GM10248 (cell line): ENCODE results near the gene RAD1.

ENCODE experiments used
- CTCF ChIA-PET: fragments of 300-600 bp; sonication (Branson Sonifier 250); formaldehyde crosslinking; extraction: SDS; loops from one replicate; lab custom pipeline; 2021; ENCODE audit warnings: antibody characterized with exemption; lab: Yijun Ruan, JAX
- POLR2A ChIA-PET: fragments of 350-650 bp; sonication (Branson Sonifier 250); formaldehyde crosslinking; extraction: SDS; loops from one replicate; lab custom pipeline; 2020; ENCODE audit warnings: antibody characterized with exemption; lab: Yijun Ruan, JAX
- DNase-seq: peaks from one replicate; pipeline ENCODE4 v3.0.0; 2012; ENCODE audit errors: extremely low spot score
- TF ChIP-seq, protein P1 (sequence below): IDR thresholded peaks from 2 replicates; pipeline ENCODE4 v1.5.1; 2012; ENCODE audit warnings: mild to moderate bottlenecking, low read depth; ENCODE audit errors: extremely low read depth, missing control alignments, control extremely low read depth

Gene RAD1, protein sequence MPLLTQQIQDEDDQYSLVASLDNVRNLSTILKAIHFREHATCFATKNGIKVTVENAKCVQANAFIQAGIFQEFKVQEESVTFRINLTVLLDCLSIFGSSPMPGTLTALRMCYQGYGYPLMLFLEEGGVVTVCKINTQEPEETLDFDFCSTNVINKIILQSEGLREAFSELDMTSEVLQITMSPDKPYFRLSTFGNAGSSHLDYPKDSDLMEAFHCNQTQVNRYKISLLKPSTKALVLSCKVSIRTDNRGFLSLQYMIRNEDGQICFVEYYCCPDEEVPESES

DNA sequence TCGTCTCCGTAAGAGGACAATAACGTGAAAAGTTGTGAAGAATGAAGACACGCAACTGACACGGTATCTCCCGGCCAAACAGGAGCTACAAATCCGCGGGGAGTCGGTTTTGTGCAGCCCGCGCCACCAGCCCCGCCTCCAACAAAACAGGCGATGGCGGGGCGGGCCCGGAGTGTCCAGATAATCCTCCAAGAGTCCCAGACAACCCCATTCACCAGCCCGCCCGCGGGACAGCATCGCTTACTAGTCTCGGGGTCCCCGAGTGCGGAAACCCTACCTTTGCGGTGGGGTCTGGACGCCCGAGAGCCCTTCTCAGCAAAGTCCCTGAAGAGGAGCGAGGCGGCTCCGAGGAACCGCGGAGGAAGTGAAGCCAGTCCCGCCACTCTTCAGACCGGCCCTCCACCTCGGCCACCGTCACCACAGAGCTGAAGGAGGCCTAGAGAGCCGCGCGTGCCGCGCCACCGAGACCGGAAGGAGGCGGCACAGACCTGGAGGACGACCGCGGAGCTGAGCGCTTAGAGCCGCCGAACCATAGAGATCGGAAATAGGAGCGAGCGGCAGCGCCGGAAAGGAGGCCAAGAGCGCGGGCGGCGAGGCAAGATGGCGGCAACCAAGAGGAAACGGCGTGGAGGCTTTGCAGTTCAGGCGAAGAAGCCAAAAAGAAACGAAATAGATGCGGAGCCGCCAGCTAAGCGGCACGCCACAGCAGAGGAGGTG is at the start of gene RAD1, which contains the start of gene BRIX1:
TSS of gene RAD1 (minus strand) at position 366 of the 717 bp plus-strand sequence. CDS start 612 bp downstream, outside the sequence.
TSS of gene BRIX1 (plus strand) at position 573 of the 717 bp plus-strand sequence. CDS start at position 601, 28 bp downstream.
- POLR2A ChIA-PET, result interaction anchor here (4.7 kb wide), 1 partner anchor 14 kb away, joined by 41 read pairs; the partner anchor contains the start of gene DNAJC21
- peak; percentile 92 for DNase-seq
- CTCF ChIA-PET, result interaction anchor here (0.9 to 3.5 kb wide), 13 partner anchors 10 to 430 kb away, joined by 3 to 31 read pairs (median 11); partner anchors contain the start of gene DNAJC21
- TF ChIP-seq, protein P1, sequence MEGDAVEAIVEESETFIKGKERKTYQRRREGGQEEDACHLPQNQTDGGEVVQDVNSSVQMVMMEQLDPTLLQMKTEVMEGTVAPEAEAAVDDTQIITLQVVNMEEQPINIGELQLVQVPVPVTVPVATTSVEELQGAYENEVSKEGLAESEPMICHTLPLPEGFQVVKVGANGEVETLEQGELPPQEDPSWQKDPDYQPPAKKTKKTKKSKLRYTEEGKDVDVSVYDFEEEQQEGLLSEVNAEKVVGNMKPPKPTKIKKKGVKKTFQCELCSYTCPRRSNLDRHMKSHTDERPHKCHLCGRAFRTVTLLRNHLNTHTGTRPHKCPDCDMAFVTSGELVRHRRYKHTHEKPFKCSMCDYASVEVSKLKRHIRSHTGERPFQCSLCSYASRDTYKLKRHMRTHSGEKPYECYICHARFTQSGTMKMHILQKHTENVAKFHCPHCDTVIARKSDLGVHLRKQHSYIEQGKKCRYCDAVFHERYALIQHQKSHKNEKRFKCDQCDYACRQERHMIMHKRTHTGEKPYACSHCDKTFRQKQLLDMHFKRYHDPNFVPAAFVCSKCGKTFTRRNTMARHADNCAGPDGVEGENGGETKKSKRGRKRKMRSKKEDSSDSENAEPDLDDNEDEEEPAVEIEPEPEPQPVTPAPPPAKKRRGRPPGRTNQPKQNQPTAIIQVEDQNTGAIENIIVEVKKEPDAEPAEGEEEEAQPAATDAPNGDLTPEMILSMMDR, result no peak

DNA sequence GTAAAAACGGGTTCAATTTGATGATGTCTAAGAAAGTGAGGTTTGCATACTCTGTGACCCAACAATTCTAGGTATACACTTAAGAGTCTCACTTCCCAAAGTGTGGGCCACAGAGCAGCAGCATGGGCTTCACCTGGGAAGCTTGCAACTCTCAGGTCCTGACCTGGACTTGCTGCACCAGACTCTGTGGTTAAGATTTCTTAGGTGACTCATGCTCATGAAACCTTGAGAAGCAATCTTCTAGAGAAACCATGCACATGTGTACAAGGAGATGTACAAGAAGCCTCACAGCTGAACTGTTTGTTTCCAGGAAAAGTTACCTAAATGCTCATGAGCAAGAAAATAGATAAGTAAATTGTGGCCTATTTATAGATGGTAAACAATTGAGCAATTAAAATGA is 44.0 kb upstream of the RAD1 start:
- TF ChIP-seq, protein P1, result no peak
- peak; percentile 59 for DNase-seq
- POLR2A ChIA-PET, result no interaction called here
- CTCF ChIA-PET, result interaction anchor here (1.2 to 3.5 kb wide), 8 partner anchors 9 to 48 kb away, joined by 3 to 28 read pairs (median 4); partner anchors contain the start of gene DNAJC21

DNA sequence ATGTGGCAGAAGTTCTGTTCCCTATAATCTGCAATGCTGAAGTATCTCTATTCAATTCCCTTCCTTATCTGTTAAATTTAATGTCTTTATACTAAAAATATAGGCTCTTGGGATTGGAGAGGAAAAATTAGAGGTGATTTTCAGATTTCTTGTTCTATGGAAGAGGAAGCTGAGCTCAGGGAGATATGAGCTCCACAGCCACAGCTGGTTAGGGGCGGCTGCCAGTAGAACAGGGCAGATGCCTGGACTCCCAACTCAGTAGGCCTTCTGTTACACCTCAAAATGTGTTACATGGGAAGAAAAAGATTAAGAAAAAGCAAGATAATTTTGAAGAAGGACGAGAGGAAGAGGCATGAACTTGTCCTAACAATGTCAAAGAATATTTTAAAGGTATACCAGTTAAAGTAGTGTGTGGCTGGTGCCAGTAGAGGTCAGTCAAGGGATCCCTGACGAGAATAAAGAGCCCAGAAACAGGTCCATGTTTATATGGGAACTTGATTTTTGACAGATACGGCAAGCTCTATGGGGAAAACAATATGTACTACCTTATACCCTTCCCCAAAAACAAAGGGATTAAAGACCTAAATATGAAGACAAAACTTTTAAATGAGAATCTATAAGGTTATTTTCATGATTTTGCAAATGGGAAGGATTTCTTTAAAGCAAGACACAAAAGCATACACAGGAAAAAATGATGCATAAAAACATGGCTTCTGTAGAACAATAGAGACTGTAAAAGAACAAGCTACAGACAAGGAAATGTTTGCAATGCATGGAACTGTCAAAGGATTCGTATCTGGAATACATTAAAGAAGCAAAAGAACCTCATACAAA is 42.8 kb upstream of the RAD1 start:
- peak; percentile 54 for DNase-seq
- ChIA-PET CTCF (interaction anchor here (0.6 to 3.5 kb wide), 13 partner anchors 9 to 447 kb away, joined by 3 to 28 read pairs (median 4); partner anchors contain the start of genes BRIX1, DNAJC21 and RAD1), POLR2A (no interaction called here)
- TF ChIP-seq, protein P1, result peak; percentile 60

DNA sequence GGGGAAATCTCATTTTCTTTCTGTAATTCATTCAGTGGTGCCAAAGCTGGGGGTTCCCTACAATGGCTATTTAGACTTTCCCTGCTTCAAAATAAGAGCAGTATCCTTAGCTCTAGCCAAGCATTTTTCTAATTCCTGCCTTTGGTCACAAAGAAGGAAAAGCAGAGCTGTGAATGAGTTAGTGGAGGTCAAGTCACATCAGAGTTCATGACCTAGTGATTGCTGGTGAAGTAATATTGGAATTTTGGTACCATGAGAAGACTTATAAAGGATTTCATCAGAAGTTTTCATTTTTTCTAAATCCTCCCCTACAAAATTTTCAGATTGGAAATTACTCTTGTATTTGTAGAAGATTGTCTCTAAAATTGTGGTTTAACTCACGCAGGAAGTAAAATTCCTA is 42.0 kb upstream of the RAD1 start:
- TF ChIP-seq, protein P1, result no peak
- ChIA-PET POLR2A (no interaction called here), CTCF (interaction anchor here (0.6 to 3.5 kb wide), 9 partner anchors 8 to 447 kb away, joined by 3 to 28 read pairs (median 5); partner anchors contain the start of genes BRIX1, DNAJC21 and RAD1)
- no peak for DNase-seq

DNA sequence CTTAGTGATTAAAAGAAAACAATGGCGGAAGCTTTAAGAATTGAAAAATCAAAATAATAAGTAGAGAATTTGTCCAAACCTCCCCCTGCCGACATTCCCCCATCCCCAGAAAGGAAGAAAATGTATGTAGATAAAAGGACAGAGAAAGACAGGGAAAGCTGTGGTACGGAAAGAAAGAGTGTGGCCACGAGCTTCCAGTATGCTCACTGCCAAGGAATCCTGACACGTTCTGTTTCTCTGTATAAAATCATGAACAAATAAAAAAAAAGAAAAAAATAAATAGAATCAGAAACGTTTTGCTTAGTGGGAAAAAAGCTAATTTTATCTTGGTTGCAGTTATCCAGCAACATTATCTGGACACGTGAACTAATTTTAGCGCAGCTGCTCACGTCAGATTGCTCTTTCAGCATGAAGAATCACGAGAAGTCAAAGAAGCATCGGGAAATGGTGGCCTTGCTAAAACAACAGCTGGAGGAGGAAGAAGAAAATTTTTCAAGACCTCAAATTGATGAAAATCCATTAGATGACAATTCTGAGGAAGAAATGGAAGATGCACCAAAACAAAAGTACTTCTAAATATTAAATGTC is 29.2 kb upstream of the RAD1 start:
- CTCF ChIA-PET, result interaction anchor here (0.9 to 1.5 kb wide), 4 partner anchors 10 to 15 kb away, joined by 3 to 6 read pairs (median 5); partner anchors contain the start of gene DNAJC21
- DNase-seq, result no peak
- POLR2A ChIA-PET, result no interaction called here
- TF ChIP-seq, protein P1, result no peak
